Activated T-cell treated with anti-CD3 and anti-CD28 coated beads, Interleukin-2, amount 50 U/mL, for 72 hours (primary cell): ENCODE data around the gene RPL37A. TPM values are rescaled to one million over a fixed set of nuclear protein-coding genes. Genes with fewer than 3 reads are reported as not detected.

ENCODE experiments used
- ATAC-seq, 2 donors: fragments of 150-1000 bp; cut with Tn5 transposase; replicated peaks in 1 of 2; 2 replicates each; pipeline ENCODE4 v1.10.0; 2021; ENCODE audit warnings: moderate library complexity in 2 of 2, mild to moderate bottlenecking in 1 of 2
- DNase-seq, 2 donors: peaks; one replicate each; pipeline ENCODE4 v3.0.0; 2021 to 2022; ENCODE audit warnings: mixed read lengths in 1 of 2
- H3K27ac Mint-ChIP-seq: one replicate; pipeline ENCODE4 v1.8.0; 2022; ENCODE audit warnings: mild to moderate bottlenecking, moderate library complexity, mixed read lengths
- H3K27me3 Mint-ChIP-seq: one replicate; pipeline ENCODE4 v1.8.0; 2022; ENCODE audit warnings: low read depth, mixed read lengths
- H3K36me3 Mint-ChIP-seq, 2 donors: one replicate each; pipeline ENCODE4 v1.8.0; 2022; ENCODE audit warnings: mixed read lengths in 2 of 2, mild to moderate bottlenecking in 1 of 2; ENCODE audit not compliant: insufficient read depth in 2 of 2
- H3K4me1 Mint-ChIP-seq: one replicate; pipeline ENCODE4 v1.8.0; 2022; ENCODE audit warnings: low read depth, mixed read lengths
- H3K4me3 Mint-ChIP-seq, 2 donors: one replicate each; pipeline ENCODE4 v1.8.0; 2022; ENCODE audit warnings: mild to moderate bottlenecking in 2 of 2, mixed read lengths in 2 of 2, moderate library complexity in 2 of 2
- H3K9me3 Mint-ChIP-seq, 2 donors: one replicate each; pipeline ENCODE4 v1.8.0; 2022; ENCODE audit warnings: mixed read lengths in 2 of 2
- total RNA-seq, 2 donors: library from RNA; stranded (reverse); gene quantifications; one replicate each; pipeline ENCODE4 v1.2.3, GENCODE V29; 2022

Gene RPL37A
- total RNA-seq, 2 donors from 2014 or later: 3,626 to 3,861 TPM

DNA sequence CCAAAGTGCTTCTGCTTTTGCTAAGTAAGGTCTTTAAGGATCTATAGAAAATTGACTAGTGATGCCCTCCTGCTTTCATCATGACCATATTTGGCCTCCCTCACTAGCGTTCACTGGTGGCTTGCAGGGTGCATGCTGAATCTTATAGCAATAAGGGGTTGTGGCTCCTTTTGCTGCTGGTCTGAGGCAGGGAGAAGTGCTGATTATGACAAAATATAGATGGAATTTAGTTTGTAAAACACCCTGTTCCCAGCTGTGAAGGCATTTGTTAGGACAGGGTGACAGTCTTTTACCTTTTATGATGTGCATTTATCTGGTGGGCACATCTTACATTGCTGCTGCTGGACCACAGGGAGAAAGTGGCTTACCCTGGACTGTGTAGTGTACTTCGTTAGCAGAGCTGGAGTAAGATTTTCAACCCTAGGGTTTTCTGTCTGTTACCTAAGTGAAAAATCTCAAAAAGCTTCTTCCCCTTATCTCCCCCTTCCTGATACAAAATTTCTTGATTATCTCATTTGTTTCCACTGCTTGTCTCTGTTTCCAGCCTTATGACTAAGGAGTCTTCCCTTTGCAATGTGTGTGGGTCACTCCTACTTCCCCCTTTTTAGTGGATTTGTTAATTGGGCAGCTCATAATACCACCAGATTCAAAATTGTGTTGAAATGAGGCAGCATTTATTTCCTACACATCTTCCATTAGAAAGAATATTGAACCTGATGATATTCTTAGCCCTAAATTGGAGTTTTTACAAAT lies 21.2 kb upstream of the RPL37A start:
- no peaks in the 10 kb centered on the region for H3K27me3 Mint-ChIP-seq
- H3K9me3 Mint-ChIP-seq: no peaks in the 10 kb centered on the region
- no peak for ATAC-seq
- peaks cover 2 to 17% of the 10 kb centered on the region in 2 donors for H3K36me3 Mint-ChIP-seq
- DNase-seq: no peak
- peaks cover 33% of the 10 kb centered on the region for H3K4me1 Mint-ChIP-seq
- H3K4me3 Mint-ChIP-seq: no peak overlapping the region
- H3K27ac Mint-ChIP-seq: no peak overlapping the region

DNA sequence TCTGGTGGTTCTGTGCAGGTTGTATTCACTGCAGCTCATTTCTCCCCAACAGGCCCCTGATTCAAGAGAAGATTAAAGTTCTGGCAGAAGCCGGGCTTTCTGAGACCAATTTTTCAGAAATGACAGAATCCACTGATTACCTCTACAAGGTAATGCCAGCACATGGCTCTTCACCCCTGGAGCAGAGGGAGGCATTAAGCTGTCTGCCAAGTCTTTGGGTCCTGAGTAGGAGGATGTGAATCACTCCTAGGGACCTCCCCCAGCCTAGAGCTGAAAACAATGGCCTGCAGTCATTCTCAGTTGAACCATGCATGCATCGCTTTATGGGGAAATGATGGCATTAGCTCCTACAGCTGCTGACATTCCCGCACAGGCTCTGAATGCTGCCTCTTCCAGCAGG lies 20.5 kb upstream of the RPL37A start:
- Mint-ChIP-seq H3K27me3 (no peaks in the 10 kb centered on the region), H3K9me3 (no peaks in the 10 kb centered on the region), H3K4me1 (peaks cover 33% of the 10 kb centered on the region), H3K27ac (no peak overlapping the region), H3K4me3 (no peak overlapping the region), H3K36me3 (peaks cover 2 to 21% of the 10 kb centered on the region in 2 donors)
- DNase-seq: peak; percentile 34 to 39
- ATAC-seq: peak; percentile 85 to 87

DNA sequence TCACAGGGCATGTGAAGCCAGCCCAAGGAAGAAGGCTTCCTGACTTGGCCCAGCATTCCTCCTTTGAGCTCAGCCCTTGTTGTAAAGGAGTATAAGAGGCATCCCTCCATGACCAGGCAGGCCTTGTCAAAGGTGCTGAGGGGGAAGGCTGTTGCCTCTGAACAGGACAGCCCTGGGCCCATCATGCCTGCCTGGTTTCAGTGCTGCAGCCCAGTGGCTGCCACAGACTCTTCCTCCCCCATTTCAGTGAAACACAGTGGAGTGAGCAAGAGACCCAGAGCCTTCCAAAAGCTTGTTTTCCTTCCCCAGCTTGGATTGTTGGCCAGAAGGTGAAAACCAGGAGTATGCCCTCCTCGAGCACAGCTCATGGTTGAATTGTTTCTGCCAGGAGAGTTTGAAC lies 19.9 kb upstream of the RPL37A start:
- no peak overlapping the region for H3K27ac Mint-ChIP-seq
- H3K4me3 Mint-ChIP-seq: no peak overlapping the region
- peaks cover 33% of the 10 kb centered on the region for H3K4me1 Mint-ChIP-seq
- no peaks in the 10 kb centered on the region for H3K27me3 Mint-ChIP-seq
- ATAC-seq: no peak
- no peaks in the 10 kb centered on the region for H3K9me3 Mint-ChIP-seq
- DNase-seq: no peak
- H3K36me3 Mint-ChIP-seq: peaks cover 2 to 22% of the 10 kb centered on the region in 2 donors

DNA sequence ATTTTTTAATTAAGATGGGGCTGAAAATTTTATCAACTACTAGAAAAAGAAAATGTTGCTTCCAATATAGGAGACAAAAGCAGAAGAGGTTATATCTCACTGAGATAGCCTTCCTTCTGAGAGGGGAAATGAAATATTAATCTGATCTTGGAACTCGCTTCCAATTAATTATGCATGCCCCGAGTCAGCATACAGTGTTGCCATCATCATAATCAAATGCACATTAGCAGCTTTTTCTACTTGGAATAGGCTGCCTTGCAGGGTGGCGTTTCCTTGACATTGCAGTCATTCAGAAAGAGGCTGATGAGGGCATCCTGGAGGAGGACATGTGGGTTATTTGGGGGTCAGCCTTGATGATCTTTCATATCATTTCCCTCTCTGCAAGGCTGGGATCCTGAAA lies 18.4 kb upstream of the RPL37A start:
- Mint-ChIP-seq H3K27me3 (no peaks in the 10 kb centered on the region), H3K36me3 (peaks cover 2 to 22% of the 10 kb centered on the region in 2 donors), H3K27ac (peak overlapping the region; percentile 21), H3K4me1 (peaks cover 24% of the 10 kb centered on the region), H3K4me3 (no peak overlapping the region), H3K9me3 (no peaks in the 10 kb centered on the region)
- no peak for DNase-seq
- ATAC-seq: no peak

DNA sequence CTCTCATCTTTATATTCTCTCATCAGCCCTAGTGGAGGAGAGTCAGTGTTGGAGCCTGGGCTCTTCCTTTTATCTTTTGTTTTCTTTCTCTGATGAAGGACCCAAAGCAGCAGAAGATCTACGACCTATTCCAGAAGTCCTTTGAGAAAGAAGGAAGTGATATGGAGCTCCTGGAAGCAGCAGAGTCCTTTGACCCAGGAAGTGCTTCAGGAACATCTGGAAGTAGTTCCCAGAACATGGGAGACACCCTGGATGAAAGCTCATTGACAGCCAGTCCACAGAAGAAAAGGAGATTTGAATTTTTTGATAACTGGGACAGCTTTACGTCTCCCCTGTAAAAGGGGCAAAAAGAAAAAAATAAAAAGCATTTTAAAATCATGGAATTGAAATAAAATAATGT lies 16.0 kb upstream of the RPL37A start:
- Mint-ChIP-seq H3K36me3 (peaks cover 2 to 15% of the 10 kb centered on the region in 2 donors), H3K4me3 (no peak overlapping the region), H3K27ac (no peak overlapping the region), H3K4me1 (peaks cover 14% of the 10 kb centered on the region), H3K9me3 (no peaks in the 10 kb centered on the region), H3K27me3 (no peaks in the 10 kb centered on the region)
- no peak for ATAC-seq
- DNase-seq: no peak

DNA sequence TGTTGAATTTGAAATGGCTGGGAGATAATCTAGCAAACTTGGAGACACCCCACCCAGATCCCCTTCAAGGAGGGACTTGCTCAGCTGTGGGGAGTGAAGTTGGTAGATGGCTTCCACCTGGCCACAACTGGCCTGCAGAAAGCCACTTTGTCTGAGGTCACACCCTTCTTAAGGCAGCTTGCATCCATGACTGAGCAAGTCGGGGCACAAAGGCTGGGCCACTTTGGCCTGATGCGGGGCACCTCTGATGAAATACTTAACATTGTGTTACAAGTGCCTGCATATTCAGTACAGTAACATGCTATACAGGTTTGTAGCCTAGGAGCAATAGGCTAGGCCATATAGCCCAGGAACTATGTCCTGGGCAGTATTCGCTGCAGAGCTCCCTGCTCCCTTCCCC lies 13.4 kb upstream of the RPL37A start:
- H3K27me3 Mint-ChIP-seq: no peaks in the 10 kb centered on the region
- no peak overlapping the region for H3K4me3 Mint-ChIP-seq
- no peaks in the 10 kb centered on the region for H3K9me3 Mint-ChIP-seq
- no peak overlapping the region for H3K27ac Mint-ChIP-seq
- no peak for DNase-seq
- ATAC-seq: no peak
- H3K4me1 Mint-ChIP-seq: no peaks in the 10 kb centered on the region
- H3K36me3 Mint-ChIP-seq: peaks cover 0 to 13% of the 10 kb centered on the region in 2 donors

DNA sequence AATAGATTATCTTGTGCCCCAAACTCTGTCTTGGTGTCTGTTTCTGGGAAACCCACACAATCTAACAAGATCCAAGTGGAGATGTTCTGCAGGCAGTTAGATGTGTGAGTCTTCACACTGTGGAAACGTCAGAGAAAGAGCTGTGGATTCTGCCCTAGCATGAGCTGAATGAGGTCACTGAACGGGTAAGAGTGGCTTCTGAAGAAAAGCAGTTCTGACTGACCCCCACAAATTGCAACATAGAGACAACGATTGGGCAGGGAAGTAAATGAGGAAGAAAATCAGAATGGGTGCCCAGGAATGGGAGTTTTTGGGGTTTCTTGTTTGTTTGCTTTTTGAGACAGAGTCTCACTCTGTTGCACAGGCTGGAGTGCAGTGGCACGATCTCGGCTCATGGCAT lies 12.9 kb upstream of the RPL37A start:
- H3K27me3 Mint-ChIP-seq: no peaks in the 10 kb centered on the region
- H3K27ac Mint-ChIP-seq: no peak overlapping the region
- no peaks in the 10 kb centered on the region for H3K9me3 Mint-ChIP-seq
- H3K4me1 Mint-ChIP-seq: no peaks in the 10 kb centered on the region
- H3K36me3 Mint-ChIP-seq: peaks cover 0 to 9% of the 10 kb centered on the region in 2 donors
- DNase-seq: no peak
- H3K4me3 Mint-ChIP-seq: no peak overlapping the region
- no peak for ATAC-seq

DNA sequence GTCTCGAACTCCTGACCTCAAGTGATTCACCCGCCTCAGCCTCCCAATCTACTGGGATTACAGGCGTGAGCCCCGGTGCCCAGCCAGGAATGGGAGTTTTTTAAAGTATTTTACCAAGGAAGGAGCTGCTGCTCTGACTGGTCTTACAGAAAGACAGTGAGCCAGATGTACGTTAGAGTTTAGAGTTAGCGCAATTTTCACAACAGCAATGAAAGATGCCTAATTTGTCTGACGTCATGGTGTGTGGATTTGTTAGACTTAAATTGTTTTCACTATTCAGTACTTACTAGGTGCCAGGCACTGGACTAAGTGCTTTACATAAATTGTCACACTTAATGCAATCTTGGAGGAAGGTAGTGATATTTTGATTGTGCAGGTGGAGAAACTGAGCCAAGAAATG lies 12.4 kb upstream of the RPL37A start:
- Mint-ChIP-seq H3K27me3 (no peaks in the 10 kb centered on the region), H3K4me3 (no peak overlapping the region), H3K36me3 (peaks cover 0 to 8% of the 10 kb centered on the region in 2 donors), H3K9me3 (no peaks in the 10 kb centered on the region), H3K4me1 (no peaks in the 10 kb centered on the region), H3K27ac (no peak overlapping the region)
- DNase-seq: no peak
- ATAC-seq: no peak

DNA sequence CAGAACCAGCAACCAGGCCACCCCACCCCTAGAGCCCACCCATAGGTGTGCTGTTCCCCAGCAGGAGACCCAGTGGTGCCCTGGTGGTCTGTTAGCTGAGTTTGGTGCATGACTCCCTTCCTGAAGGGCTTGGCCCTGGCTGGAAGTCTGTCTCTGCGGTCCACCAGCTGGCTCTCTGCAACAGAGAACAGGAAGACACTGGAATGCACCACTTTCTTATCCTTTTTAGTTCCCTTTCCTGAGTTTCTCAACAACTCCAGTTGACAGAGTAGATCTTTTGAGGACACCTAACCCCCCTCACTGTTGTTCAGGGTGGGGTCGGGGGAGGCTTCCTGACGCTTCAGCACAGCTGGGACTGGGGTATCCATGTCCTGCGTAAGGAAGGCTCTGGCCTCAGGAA lies 11.9 kb upstream of the RPL37A start:
- Mint-ChIP-seq H3K27ac (no peak overlapping the region), H3K4me1 (no peaks in the 10 kb centered on the region), H3K9me3 (no peaks in the 10 kb centered on the region), H3K36me3 (peaks cover 0 to 8% of the 10 kb centered on the region in 2 donors), H3K4me3 (no peak overlapping the region), H3K27me3 (no peaks in the 10 kb centered on the region)
- DNase-seq: no peak
- no peak for ATAC-seq

DNA sequence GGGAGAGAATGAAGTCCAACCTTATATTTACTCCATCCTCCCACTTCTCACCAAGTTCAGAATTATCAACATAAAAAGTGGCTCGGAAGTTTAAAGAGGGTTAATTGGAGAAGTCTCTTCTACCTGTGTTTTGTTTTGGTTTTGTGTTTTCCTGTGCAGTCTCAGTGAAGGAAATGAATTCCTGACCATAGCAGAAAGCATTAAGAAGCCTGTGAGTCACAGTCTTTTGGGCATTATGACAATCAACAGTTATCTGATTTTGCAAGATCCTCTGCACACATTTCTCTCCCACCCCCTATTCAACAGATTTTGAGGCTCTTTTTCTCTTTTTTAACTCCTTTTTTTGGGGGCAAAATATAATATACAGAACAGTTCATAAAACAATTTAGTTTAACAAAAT lies 8.6 kb upstream of the RPL37A start:
- no peaks in the 10 kb centered on the region for H3K9me3 Mint-ChIP-seq
- no peak overlapping the region for H3K27ac Mint-ChIP-seq
- no peak for ATAC-seq
- H3K27me3 Mint-ChIP-seq: no peaks in the 10 kb centered on the region
- H3K4me1 Mint-ChIP-seq: peaks cover 9% of the 10 kb centered on the region
- DNase-seq: no peak
- no peaks in the 10 kb centered on the region for H3K36me3 Mint-ChIP-seq
- H3K4me3 Mint-ChIP-seq: no peak overlapping the region

DNA sequence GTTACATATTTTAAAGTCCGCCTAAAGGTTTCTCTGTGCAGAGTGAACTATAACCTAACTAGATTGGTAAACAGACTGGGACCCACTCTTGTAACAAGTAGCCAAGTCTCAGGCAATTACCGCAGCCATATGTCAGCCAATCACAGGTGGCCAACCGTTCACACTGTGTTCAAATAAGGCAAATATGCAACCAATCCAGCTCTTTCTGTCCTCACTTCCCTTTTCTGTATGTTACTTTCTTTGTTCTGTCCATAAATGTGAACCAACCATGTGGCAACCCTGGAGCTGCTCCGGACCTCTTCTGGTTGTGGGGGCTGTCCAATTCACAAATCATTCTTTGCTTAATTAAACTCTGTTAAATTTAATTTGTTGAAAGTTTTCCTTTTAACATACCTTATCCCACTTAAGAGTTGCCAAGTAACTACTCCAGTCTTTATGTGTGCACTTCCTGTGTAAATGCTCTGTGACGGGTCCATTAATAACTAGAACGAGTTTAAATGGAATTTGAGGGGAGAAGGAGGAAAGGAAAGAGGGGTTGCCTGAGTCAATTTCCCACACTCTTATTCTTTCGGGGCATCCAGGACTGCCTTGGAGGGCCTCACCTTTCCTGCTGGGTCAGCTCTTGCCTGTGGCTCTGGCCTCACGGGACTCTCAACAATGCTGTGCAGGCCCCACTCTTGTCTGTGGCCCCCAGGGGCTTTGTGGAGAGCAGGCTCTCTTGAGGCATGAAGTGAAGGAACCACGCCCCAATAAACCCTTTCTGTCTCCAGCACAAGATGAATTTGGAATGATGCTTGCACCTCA lies 6.6 kb upstream of the RPL37A start:
- Mint-ChIP-seq H3K4me1 (peaks cover 15% of the 10 kb centered on the region), H3K4me3 (no peak overlapping the region), H3K27ac (no peak overlapping the region), H3K9me3 (no peaks in the 10 kb centered on the region), H3K27me3 (no peaks in the 10 kb centered on the region), H3K36me3 (no peaks in the 10 kb centered on the region)
- ATAC-seq: no peak
- DNase-seq: no peak

DNA sequence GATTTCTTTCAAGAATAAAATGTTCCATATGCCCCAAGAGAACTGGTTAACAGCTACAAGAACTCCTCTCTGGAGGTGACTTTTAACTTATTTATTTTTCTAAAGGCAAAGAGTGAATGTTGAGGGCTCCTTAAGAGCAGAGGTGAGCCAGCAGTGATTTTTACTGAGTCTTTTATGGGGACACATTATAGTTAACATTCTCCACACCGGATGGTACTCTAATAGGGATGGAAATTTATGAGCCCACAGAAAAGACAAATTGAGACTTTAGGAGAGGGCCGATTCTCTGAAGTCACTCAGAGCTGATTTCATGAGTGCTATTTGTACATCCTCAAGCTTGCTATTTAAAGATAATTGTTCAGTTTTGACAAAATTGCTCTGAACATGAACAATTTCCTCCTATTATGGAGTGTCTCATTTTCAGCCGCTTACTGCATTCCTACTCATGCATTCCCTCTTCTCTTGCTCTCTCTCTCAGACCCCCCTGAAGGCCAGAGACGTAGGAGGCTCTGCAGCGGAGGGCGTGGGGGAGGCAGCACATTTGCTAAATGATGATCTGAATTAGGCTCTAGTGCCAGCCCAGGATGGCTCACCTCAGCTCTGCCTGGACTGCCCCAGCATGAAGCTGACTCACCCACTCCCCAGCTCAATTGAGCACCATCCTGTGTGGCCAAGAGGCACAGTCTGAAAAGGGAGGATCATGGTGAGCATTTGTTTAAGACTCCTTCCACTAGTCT lies 5.9 kb upstream of the RPL37A start:
- H3K9me3 Mint-ChIP-seq: no peaks in the 10 kb centered on the region
- no peak overlapping the region for H3K27ac Mint-ChIP-seq
- H3K4me1 Mint-ChIP-seq: peaks cover 21% of the 10 kb centered on the region
- H3K36me3 Mint-ChIP-seq: no peaks in the 10 kb centered on the region
- no peak overlapping the region for H3K4me3 Mint-ChIP-seq
- H3K27me3 Mint-ChIP-seq: no peaks in the 10 kb centered on the region
- DNase-seq: no peak
- ATAC-seq: peak; percentile 58 to 71

DNA sequence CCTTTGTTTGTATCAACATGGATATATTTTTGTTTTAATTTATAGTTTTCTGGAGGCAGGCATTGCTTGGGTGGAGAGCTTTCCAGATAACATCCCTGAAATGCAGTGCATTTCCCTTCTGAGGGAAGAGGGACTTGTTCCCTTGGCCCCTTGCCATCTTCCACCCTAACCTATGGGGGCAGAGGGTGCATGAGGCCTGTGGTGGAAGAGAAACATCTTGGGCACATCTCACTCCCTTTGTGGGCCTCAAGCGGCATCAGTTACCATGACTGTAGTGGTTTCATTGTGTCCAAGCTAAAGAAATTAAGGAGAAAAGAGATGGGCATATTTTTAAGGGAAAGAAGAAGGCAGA lies 5.3 kb upstream of the RPL37A start:
- no peaks in the 10 kb centered on the region for H3K36me3 Mint-ChIP-seq
- no peaks in the 10 kb centered on the region for H3K27me3 Mint-ChIP-seq
- ATAC-seq: no peak
- DNase-seq: no peak
- H3K4me3 Mint-ChIP-seq: no peak overlapping the region
- H3K9me3 Mint-ChIP-seq: no peaks in the 10 kb centered on the region
- peaks cover 25% of the 10 kb centered on the region for H3K4me1 Mint-ChIP-seq
- no peak overlapping the region for H3K27ac Mint-ChIP-seq
